ENCODE data around the gene MVB12B.

Gene MVB12B

DNA sequence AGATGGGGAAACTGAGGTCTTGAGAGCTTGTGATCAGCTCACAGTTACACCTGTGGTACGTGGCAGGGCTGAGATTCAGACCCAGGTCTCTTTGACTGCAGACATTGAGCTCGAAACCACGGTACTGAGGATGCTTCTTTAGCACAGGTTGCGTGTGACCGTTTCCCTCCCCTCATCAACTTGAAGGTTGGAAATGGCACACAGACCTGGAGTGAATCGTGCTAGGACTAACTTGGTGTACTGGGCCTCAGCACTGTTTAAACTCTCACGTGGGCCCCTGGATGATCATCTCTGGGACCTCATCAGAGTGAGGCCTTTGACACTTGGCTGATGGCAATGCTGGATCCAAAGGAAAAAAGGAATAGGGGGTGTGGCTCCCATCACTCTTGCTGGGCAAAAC is 106.0 kb downstream of the MVB12B start:
- in situ Hi-C loops (cut with HindIII; ENCODE audit: low sequenced_read_pairs): no loop called here

DNA sequence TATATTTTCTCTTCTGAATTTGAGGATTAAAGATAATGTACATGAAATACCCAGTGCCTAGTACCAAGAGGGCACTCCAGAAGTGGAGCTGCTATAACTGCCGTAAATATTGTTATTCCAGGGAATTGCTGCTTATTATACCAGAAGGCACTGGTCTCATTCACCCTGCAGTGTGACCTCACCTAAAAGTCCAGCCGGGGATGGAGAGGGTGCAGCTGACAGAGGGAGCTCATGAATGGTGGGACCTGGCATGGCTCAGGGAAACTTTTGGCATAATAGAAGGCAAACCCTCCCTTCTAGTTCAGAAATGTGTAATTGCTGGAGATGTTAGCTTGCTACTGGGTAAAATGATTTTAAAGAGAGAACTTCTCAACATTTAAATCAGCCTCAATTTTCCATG is 108.5 kb downstream of the MVB12B start:
- TF ChIP-seq, protein P1, sequence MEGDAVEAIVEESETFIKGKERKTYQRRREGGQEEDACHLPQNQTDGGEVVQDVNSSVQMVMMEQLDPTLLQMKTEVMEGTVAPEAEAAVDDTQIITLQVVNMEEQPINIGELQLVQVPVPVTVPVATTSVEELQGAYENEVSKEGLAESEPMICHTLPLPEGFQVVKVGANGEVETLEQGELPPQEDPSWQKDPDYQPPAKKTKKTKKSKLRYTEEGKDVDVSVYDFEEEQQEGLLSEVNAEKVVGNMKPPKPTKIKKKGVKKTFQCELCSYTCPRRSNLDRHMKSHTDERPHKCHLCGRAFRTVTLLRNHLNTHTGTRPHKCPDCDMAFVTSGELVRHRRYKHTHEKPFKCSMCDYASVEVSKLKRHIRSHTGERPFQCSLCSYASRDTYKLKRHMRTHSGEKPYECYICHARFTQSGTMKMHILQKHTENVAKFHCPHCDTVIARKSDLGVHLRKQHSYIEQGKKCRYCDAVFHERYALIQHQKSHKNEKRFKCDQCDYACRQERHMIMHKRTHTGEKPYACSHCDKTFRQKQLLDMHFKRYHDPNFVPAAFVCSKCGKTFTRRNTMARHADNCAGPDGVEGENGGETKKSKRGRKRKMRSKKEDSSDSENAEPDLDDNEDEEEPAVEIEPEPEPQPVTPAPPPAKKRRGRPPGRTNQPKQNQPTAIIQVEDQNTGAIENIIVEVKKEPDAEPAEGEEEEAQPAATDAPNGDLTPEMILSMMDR (IDR thresholded peaks at IDR 0.05; ENCODE audit: low read depth, low read length, missing control alignments): no peak
- H3K4me3 ChIP-seq (ENCODE audit: low read depth, low read length): no peak overlapping the region
- no peak for DNase-seq (ENCODE audit: low read depth)
- in situ Hi-C loops (cut with HindIII; ENCODE audit: low sequenced_read_pairs): no loop called here

More for the DNA sequence above, 106.0 kb downstream of the MVB12B start:
- H3K4me3 ChIP-seq (ENCODE audit: low read depth, low read length): no peak overlapping the region
- TF ChIP-seq, protein P1 (IDR thresholded peaks at IDR 0.05; ENCODE audit: low read depth, low read length, missing control alignments): no peak
- DNase-seq (ENCODE audit: low read depth): no peak

DNA sequence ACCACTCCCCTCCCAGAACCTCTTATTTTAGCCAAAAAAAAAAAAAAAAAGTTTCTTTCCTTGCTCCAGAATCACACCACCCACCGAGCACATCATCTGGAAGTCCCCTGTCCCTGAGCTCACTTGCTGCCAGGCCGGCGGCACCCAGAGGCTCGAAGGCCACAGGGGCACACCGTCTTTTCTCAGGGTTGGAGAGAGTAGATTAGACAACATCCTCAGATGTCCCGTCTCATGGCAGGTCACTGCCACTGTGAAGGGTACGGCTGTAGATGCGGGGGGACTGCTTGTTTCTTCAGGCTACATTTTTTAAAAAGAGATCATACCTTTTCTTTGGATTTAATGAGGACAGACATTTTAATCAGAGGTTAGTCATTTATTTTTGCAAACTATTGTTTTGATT is 109.0 kb downstream of the MVB12B start:
- in situ Hi-C loops (cut with HindIII; ENCODE audit: low sequenced_read_pairs): no loop called here
- H3K4me3 ChIP-seq (ENCODE audit: low read depth, low read length): no peak overlapping the region
- TF ChIP-seq, protein P1 (IDR thresholded peaks at IDR 0.05; ENCODE audit: low read depth, low read length, missing control alignments): no peak
- no peak for DNase-seq (ENCODE audit: low read depth)

- DNase-seq (ENCODE audit: low read depth): no peak
- in situ Hi-C loops (cut with HindIII; ENCODE audit: low sequenced_read_pairs): no loop called here
- no peak overlapping the region for H3K4me3 ChIP-seq (ENCODE audit: low read depth, low read length)
- TF ChIP-seq, protein P1 (IDR thresholded peaks at IDR 0.05; ENCODE audit: low read depth, low read length, missing control alignments): no peak
Observed at GRCh38 chr9:126436545-126437267, 110.1 kb downstream of the MVB12B start.

DNA sequence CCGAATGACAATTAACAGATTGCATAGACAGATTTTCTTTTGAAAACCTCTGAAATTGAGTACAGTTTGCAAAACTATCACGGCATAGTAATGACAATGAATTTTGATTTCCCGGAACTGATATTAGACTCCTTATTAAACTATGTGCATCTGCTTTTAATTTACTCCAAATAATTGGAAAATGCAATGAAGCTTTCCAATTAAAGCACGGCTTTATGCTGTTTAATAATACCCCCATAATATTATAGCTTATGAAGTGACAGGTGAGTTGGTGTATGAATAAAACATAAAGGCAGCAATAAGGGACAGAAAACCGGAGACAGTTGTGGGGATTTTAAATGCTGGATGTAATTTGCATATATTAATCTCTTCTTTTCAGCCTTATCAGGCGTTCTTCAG is 110.6 kb downstream of the MVB12B start:
- DNase-seq (ENCODE audit: low read depth): no peak
- TF ChIP-seq, protein P1 (IDR thresholded peaks at IDR 0.05; ENCODE audit: low read depth, low read length, missing control alignments): no peak
- no peak overlapping the region for H3K4me3 ChIP-seq (ENCODE audit: low read depth, low read length)
- in situ Hi-C loops (cut with HindIII; ENCODE audit: low sequenced_read_pairs): no loop called here

GRCh38 chr9:126437701-126438100 is 111.1 kb downstream of the MVB12B start:
- TF ChIP-seq, protein P1 (IDR thresholded peaks at IDR 0.05; ENCODE audit: low read depth, low read length, missing control alignments): no peak
- in situ Hi-C loops (cut with HindIII; ENCODE audit: low sequenced_read_pairs): no loop called here
- no peak for DNase-seq (ENCODE audit: low read depth)
- H3K4me3 ChIP-seq (ENCODE audit: low read depth, low read length): no peak overlapping the region

Measured in astrocyte of the cerebellum (primary cell).